Measurements from ENCODE around the gene HESX1.

HESX1 gene

GRCh38 chr3:57199895-57200297, at the start of gene HESX1:
TSS of gene HESX1 (minus strand) at chr3:57199978. CDS start at chr3:57199918, 60 bp downstream.
- no peak for DNase-seq

GRCh38 chr3:57244946-57245345, 45.2 kb upstream of the HESX1 start:
- no peak for DNase-seq

- DNase-seq, result no peak
Observed at GRCh38 chr3:57234613-57235575, 35.1 kb upstream of the HESX1 start.

- no peak for DNase-seq
Observed at GRCh38 chr3:57233799-57234198, 34.0 kb upstream of the HESX1 start.

- DNase-seq, result no peak
Observed at GRCh38 chr3:57230006-57230405, 30.2 kb upstream of the HESX1 start.

- no peak for DNase-seq
Observed at GRCh38 chr3:57227930-57228751, 28.4 kb upstream of the HESX1 start.

GRCh38 chr3:57227204-57227929, 27.6 kb upstream of the HESX1 start, which contains the start of gene APPL1:
TSS of gene APPL1 (plus strand) at chr3:57227729. CDS start at chr3:57227884, 155 bp downstream.
- DNase-seq, result peak; percentile 3

GRCh38 chr3:57226176-57226575, 26.4 kb upstream of the HESX1 start:
- DNase-seq, result no peak

GRCh38 chr3:57224856-57225255, 25.1 kb upstream of the HESX1 start:
- DNase-seq, result no peak

- no peak for DNase-seq
Observed at GRCh38 chr3:57221883-57222282, 22.1 kb upstream of the HESX1 start.

- no peak for DNase-seq
Observed at GRCh38 chr3:57206423-57206822, 6.6 kb upstream of the HESX1 start.

GRCh38 chr3:57194641-57195040, 5.1 kb downstream of the HESX1 start:
- no peak for DNase-seq

GRCh38 chr3:57192028-57192427, 7.8 kb downstream of the HESX1 start:
- no peak for DNase-seq

- no peak for DNase-seq
Observed at GRCh38 chr3:57184526-57184925, 15.3 kb downstream of the HESX1 start.

GRCh38 chr3:57179580-57180410, 20.0 kb downstream of the HESX1 start:
- no peak for DNase-seq

GRCh38 chr3:57176045-57176444, 23.7 kb downstream of the HESX1 start:
- no peak for DNase-seq

GRCh38 chr3:57173687-57174086, 26.1 kb downstream of the HESX1 start:
- no peak for DNase-seq

GRCh38 chr3:57170946-57171345, 28.8 kb downstream of the HESX1 start:
- no peak for DNase-seq

GRCh38 chr3:57169872-57170623, 29.7 kb downstream of the HESX1 start:
- no peak for DNase-seq

- no peak for DNase-seq
Observed at GRCh38 chr3:57169108-57169507, 30.7 kb downstream of the HESX1 start.

GRCh38 chr3:57168151-57168550, 31.6 kb downstream of the HESX1 start:
- no peak for DNase-seq
